Eye (tissue), 1 donor: Measurements from ENCODE around the gene FAM153A.
"Not testable (repeated sequence)": the region's sequence is repeated elsewhere in the genome, so short reads cannot be mapped to it uniquely, and the experiment has no call there.

Experiments used
- DNase-seq: peaks from one replicate; pipeline ENCODE4 v3.0.0-alpha.2; 2015

Gene FAM153A

DNA sequence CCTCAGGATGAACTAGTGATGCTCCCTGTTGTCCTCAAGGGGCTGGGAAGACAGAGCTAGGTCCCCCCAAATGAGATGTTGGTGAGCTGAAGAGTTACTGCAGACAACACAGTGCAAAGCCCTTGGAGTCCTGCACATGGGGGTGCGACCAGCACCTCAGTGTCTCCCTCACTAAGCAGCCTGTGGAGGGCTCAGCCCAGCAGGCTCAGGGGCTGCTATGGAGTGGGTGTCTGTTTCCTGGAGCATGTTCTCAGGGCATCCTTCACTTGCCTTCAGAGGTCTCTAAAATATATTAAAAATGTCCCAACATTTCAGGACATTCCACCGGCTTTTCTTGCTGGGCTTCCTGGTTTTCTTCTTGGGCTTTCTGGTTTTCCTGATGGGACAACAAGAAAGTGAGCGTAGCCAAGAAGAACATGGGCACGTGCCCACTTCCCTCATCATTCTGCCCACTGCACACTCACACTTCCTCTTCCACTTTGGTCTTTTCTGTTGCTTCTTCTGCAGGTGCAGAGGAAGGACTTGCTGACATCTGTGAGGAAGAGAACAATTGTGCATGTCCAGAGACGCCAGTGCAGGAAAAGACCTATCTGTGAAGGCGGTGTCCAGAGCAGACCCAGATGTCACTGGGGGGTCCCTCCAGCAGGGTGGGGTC, 58.7 kb downstream of the FAM153A start:
- DNase-seq = not testable (repeated sequence)

DNA sequence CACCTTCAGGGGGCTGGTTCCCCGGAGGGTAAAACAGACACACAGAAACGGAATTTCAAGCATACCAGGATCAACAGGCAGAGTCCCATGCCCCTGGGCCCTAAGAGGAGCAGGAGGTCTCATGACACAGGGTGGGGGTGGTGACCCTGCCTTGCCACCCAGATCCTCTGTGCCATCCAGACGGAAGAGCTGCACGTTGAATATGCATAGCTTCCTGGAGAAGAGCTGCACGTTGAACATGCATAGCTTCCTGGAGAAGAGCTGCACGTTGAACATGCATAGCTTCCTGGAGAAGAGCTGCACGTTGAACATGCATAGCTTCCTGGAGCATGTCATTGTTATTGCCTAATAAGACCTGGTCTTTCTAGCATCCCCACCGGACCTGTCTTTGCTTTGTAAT, 59.9 kb downstream of the FAM153A start:
- not testable (repeated sequence) for DNase-seq

GRCh38 chr5:177719989-177720388, 62.7 kb downstream of the FAM153A start:
- not testable (repeated sequence) for DNase-seq

DNA sequence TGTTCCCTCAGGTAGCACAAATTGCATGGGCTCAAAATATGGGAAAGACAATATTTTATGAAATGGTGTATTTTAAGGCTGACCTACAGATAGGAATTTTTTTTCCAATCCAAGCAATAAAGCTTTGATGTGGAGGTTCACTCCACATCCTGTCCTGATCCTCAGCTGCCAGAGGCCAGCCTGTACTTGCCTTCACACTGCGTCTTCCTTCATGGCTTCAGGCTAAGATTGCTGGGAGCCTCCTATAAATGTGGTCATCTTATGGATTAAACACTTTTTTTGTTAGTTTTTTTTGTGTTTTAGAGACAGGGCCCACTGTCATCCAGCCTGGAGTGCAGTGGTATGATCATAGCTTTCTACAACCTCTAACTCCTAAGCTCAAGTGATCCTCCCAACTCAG, 67.3 kb downstream of the FAM153A start:
- not testable (repeated sequence) for DNase-seq

GRCh38 chr5:177696100-177696499, 86.6 kb downstream of the FAM153A start:
- DNase-seq = not testable (repeated sequence)

DNA sequence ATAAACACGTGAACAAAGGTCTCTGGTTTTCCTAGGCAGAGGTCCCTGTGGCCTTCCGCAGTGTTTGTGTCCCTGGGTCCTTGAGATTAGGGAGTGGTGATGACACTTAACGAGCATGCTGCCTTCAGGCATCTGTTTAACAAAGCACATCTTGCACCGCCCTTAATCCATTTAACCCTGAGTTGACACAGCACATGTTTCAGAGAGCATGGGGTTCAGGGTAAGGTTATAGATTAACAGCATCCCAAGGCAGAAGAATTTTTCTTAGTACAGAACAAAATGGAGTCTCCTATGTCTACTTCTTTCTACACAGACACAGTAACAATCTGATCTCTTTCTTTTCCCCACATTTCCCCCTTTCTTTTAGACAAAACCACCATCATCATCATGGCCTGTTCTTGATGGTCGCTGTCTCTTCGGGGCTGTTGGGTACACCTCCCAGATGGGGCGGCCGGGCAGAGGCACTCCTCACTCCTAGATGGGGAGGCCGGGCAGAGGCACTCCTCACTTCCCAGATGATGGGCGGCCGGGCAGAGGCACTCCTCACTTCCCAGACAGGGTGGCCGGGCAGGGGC, 87.3 kb downstream of the FAM153A start:
- DNase-seq = not testable (repeated sequence)

- not testable (repeated sequence) for DNase-seq
Measured at GRCh38 chr5:177694518-177694835, 88.2 kb downstream of the FAM153A start.

DNA sequence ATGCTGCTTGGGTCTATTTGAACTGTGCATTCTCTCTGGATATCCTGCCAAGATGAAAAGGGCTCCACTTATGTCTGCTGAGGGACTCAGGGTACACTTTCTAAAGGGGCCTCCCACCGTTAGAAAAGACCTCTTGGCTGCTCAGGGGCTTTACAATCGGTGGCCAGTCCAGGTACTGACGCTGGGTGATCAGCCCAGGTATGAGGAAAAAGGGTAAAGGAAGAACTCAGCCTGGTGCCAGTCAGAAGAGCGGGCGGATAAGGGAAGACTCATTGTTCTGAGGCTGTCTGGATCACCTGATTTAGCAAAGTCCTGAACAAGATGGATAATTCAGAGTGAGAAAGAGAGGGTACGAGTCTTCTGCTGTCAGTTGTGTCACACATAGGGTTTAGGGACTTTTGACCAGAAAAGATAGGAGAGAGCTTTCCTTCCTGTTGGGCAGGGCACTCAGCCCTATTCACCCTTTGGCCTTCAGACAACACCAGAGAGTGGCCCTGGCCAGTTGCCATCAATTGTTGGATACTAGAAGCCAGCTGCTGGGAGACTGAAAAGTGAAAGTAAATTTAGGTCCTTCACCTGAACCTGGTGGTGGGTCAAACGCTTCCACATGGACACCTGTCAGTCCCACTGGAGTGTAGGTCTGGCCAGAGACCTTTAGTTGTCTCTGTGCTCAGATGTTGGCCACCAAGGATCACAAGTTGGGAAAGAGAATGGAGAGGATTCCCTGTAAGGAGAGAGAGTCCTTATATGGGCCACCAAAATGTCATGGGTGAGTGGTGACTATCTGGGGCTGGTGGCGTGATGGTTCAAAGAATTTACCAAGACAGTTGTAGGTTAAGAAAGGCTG, 88.8 kb downstream of the FAM153A start:
- DNase-seq = not testable (repeated sequence)

DNA sequence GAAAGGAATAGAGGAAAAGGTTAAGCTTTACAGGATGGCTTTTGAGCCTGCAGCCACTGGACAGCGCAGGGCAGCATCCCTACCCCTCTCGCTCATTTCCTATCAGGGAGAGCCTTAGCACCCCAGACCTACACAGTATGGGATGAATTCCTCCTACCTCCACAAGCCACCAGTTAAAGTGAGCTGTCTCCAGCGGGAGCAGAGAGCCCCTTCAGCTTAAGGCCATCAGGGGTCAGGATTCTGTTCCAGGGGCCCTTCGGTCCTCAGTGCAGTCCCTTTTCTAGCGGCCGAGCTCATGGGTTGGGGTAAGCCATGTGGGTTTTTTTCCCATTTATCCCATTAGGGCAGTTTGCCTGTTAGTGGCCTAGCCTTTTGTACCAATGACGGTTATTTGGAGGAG, 89.7 kb downstream of the FAM153A start:
- not testable (repeated sequence) for DNase-seq

DNA sequence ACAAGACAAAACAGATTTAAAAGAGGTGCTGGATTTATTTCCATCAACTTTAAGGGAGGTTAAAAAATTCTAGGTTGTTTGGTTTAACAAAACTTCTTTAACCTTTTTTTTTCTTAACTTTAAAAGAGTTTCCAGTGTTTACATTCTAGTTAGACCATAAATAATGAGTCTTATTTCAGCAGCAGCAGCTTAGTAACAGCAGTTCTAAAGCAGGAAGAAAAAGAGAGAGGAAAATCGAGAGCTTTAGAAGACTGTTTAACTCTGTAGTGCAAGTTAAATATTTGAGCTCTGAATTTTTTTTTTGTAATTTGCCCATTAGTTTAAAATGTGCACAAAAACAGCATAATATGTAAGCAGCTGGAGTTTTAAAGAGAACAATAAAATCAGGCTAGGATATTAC, 90.2 kb downstream of the FAM153A start:
- not testable (repeated sequence) for DNase-seq

DNA sequence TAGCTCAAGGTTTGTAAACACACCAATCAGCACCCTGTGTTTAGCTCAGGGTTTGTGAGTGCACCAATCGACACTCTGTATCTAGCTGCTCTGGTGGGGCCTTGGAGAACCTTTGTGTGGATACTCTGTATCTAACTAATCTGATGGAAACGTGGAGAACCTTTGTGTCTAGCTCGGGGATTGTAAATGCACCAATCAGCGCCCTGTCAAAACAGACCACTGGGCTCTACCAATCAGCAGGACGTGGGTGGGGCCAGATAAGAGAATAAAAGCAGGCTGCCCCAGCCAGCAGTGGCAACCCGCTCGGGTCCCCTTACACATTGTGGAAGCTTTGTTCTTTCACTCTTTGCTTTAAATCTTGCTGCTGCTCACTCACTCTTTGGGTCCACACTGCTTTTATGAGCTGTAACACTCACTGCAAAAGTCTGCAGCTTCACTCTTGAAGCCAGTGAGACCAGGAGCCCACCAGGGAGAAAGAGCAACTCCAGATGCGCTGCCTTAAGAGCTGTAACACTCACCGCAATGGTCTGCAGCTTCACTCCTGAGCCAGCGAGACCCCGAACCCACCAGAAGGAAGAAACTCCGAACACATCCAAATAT, 93.6 kb downstream of the FAM153A start:
- not testable (repeated sequence) for DNase-seq

- not testable (repeated sequence) for DNase-seq
Measured at GRCh38 chr5:177688091-177688490, 94.6 kb downstream of the FAM153A start.

DNA sequence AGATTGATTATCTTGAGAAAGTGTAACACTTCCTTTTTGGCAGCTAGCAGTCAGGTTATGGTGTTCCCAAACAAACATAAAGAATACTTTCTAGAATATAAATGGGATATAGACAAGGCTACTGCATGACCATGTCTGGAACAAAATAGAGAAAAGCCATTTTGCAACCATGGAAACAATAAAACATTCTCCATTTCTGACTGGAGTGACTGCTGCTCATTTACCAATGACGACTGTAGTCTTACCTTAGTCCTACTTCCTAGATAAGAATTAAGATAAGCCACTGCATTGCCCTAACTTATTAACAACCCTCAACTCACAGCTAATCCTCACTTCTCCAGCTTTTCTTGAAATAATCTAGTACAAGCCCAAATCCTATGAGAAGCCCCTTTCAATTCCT, 100.8 kb downstream of the FAM153A start:
- DNase-seq = not testable (repeated sequence)
